GM12878 (cell line): ENCODE data around the gene DHPS. TPM values are rescaled to one million over a fixed set of nuclear protein-coding genes. Genes with fewer than 3 reads are reported as not detected.
"Not testable (repeated sequence)": the region's sequence is repeated elsewhere in the genome, so short reads cannot be mapped to it uniquely, and the experiment has no call there.

ENCODE experiments used
- ATAC-seq: fragments of 200-7000 bp; cut with Tn5 transposase; 3 replicates; pipeline ENCODE4 v1.9.1; 2020; ENCODE audit warnings: mild to moderate bottlenecking, moderate library complexity
- BruUV-seq: library from RNA; stranded (reverse); fragments of 400-500 nt; replicated peaks from 2 replicates; lab custom pipeline; 2021; lab: Mats Ljungman, UMichigan
- CTCF ChIA-PET: fragments of 300-600 bp; sonication (Branson Sonifier 250); formaldehyde crosslinking; extraction: SDS; loops from one replicate; lab custom pipeline; 2021; ENCODE audit warnings: inconsistent platforms; lab: Yijun Ruan, JAX
- POLR2A ChIA-PET: fragments of 350-600 bp; formaldehyde crosslinking; extraction: SDS; loops from one replicate; lab custom pipeline; 2021; ENCODE audit warnings: inconsistent platforms; lab: Charles Lee
- RAD21 ChIA-PET: fragments of 300-600 bp; sonication (Branson Sonifier 250); formaldehyde crosslinking; loops from one replicate; lab custom pipeline; 2023; ENCODE audit warnings: antibody characterized with exemption; ENCODE audit not compliant: unreplicated experiment; lab: Charles Lee
- SMC1A ChIA-PET: fragments of 300-600 bp; sonication (Branson Sonifier 250); formaldehyde crosslinking; loops from one replicate; lab custom pipeline; 2023; ENCODE audit not compliant: unreplicated experiment, uncharacterized antibody; lab: Charles Lee
- DNase-seq: peaks from one replicate; pipeline ENCODE4 v3.0.0-alpha.2; 2011; ENCODE audit warnings: low read depth, low spot score
- FAIRE-seq: peaks from 3 replicates; lab custom pipeline; 2011; peaks lifted over from hg19 to GRCh38; lab: Jason Lieb, UNC
- H2AFZ ChIP-seq: 2 replicates; pipeline ENCODE4 v1.6.0; 2011; ENCODE audit warnings: low read depth, low read length, control low read depth; ENCODE audit not compliant: control insufficient read depth
- H3K27ac ChIP-seq: 2 replicates; pipeline ENCODE4 v1.5.1; 2011; ENCODE audit warnings: control low read depth; ENCODE audit not compliant: control insufficient read depth, insufficient read depth
- H3K27me3 ChIP-seq, 2 experiments: replicated peaks in 1 of 2; 2 replicates each; pipeline versions ENCODE4 v1.6.0 to v1.6.1; 2011; ENCODE audit warnings: low read length in 1 of 2; ENCODE audit not compliant: control insufficient read depth in 2 of 2, insufficient read depth in 2 of 2
- H3K36me3 ChIP-seq, 2 experiments: 2 replicates each; pipeline ENCODE4 v1.5.1; 2011; ENCODE audit warnings: low read length in 1 of 2; ENCODE audit not compliant: control insufficient read depth in 2 of 2, insufficient read depth in 2 of 2
- H3K4me1 ChIP-seq: 2 replicates; pipeline ENCODE4 v1.6.1; 2011; ENCODE audit warnings: mild to moderate bottlenecking, low read length, moderate library complexity, mixed read lengths; ENCODE audit not compliant: control insufficient read depth, insufficient read depth
- H3K4me2 ChIP-seq: 2 replicates; pipeline ENCODE4 v1.6.0; 2011; ENCODE audit warnings: control low read depth; ENCODE audit not compliant: control insufficient read depth, insufficient read depth
- H3K4me3 ChIP-seq: fragments of 200-600 bp; sonication (generic); 2 replicates; pipeline ENCODE4 v1.5.1; 2016
- H3K79me2 ChIP-seq: 2 replicates; pipeline ENCODE4 v1.6.0; 2011; ENCODE audit warnings: low read length; ENCODE audit not compliant: control insufficient read depth, insufficient read depth
- H3K9ac ChIP-seq: 2 replicates; pipeline ENCODE4 v1.8.0; 2011; ENCODE audit warnings: low read length, control low read depth, mixed read lengths; ENCODE audit not compliant: control insufficient read depth, insufficient read depth
- H3K9me3 ChIP-seq: replicated peaks from 3 replicates; pipeline ENCODE4 v1.5.1; 2011; ENCODE audit warnings: mild to moderate bottlenecking, low read length; ENCODE audit not compliant: control insufficient read depth, insufficient read depth
- H4K20me1 ChIP-seq: 2 replicates; pipeline ENCODE4 v1.6.0; 2011; ENCODE audit not compliant: control insufficient read depth, insufficient read depth
- BCL11A ChIP-seq: IDR thresholded peaks from 2 replicates; pipeline ENCODE4 v1.6.1; 2011; ENCODE audit warnings: low read depth, low read length
- BMI1 ChIP-seq: fragments of 450-650 bp; IDR thresholded peaks from 2 replicates; pipeline ENCODE4 v1.6.1; 2016; ENCODE audit warnings: mild to moderate bottlenecking, moderate library complexity, borderline replicate concordance
- CHD4 ChIP-seq: fragments of 200-600 bp; sonication (generic); IDR thresholded peaks from 2 replicates; pipeline ENCODE4 v1.6.1; 2016; ENCODE audit warnings: mild to moderate bottlenecking
- CREB1 ChIP-seq: IDR thresholded peaks from 2 replicates; pipeline ENCODE4 v1.6.1; 2012; ENCODE audit warnings: low read depth, mild to moderate bottlenecking, inconsistent platforms
- DPF2 ChIP-seq: fragments of 450-650 bp; IDR thresholded peaks from 2 replicates; pipeline ENCODE4 v1.6.1; 2017; ENCODE audit warnings: mild to moderate bottlenecking
- MXI1 ChIP-seq: fragments of 150-350 bp; IDR thresholded peaks from 2 replicates; pipeline ENCODE4 v1.6.1; 2011; ENCODE audit warnings: low read depth, mild to moderate bottlenecking, inconsistent platforms, low read length, improper control_type of control experiment
- POLR2AphosphoS5 ChIP-seq: IDR thresholded peaks from 2 replicates; pipeline ENCODE4 v1.6.1; 2011; ENCODE audit warnings: mild to moderate bottlenecking, low read length, inconsistent platforms
- POU2F2 ChIP-seq: IDR thresholded peaks from 3 replicates; pipeline ENCODE4 v1.6.1; 2011; ENCODE audit warnings: low read depth, mild to moderate bottlenecking, low read length, borderline replicate concordance
- RELA ChIP-seq: fragments of 450-650 bp; IDR thresholded peaks from 2 replicates; pipeline ENCODE4 v1.8.0; 2014; ENCODE audit warnings: borderline replicate concordance; ENCODE audit not compliant: partially characterized antibody
- SPI1 ChIP-seq: IDR thresholded peaks from 2 replicates; pipeline ENCODE4 v1.6.1; 2011; ENCODE audit warnings: low read depth, mild to moderate bottlenecking, low read length, moderate library complexity, borderline replicate concordance; ENCODE audit not compliant: insufficient read depth
- SUZ12 ChIP-seq: fragments of 200-600 bp; sonication (generic); IDR thresholded peaks from one replicate; pipeline ENCODE4 v1.6.1; 2018; ENCODE audit warnings: antibody characterized with exemption, mild to moderate bottlenecking; ENCODE audit not compliant: unreplicated experiment
- WRNIP1 ChIP-seq: IDR thresholded peaks from 2 replicates; pipeline ENCODE4 v1.6.1; 2011; ENCODE audit warnings: low read depth, low read length, improper control_type of control experiment, borderline replicate concordance
- ZNF274 ChIP-seq: IDR thresholded peaks from one replicate; pipeline ENCODE4 v1.8.0; 2011; ENCODE audit not compliant: insufficient read length, insufficient read depth
- WGBS: methylation state at CpG from one replicate; pipeline ENCODE4 v1.1.6; 2016; ENCODE audit warnings: low lambda C conversion rate; ENCODE audit not compliant: insufficient replicate concordance, insufficient coverage; ENCODE audit errors: missing lambda C conversion rate; 5-methylcytosine and 5-hydroxymethylcytosine counted together
- in situ Hi-C: fragments of 300-500 bp; cut with MboI; formaldehyde crosslinking; loops from 9 replicates; pipeline ENCODE4 v1.14.3; 2018; ENCODE audit warnings: mixed read lengths
- intact Hi-C: fragments of 100-400 bp; cut with micrococcal nuclease; formaldehyde crosslinking; loops from one replicate; pipeline ENCODE4 v1.14.2; 2022; ENCODE audit not compliant: unreplicated experiment
- polyA plus RNA-seq, 11 experiments: library from polyadenylated mRNA; depleted of rRNA in 4 of 11; unstranded in 6 of 11; stranded (reverse) in 5 of 11; fragments of >200 nt; fragmentation: Nextera tagmentation in 4 of 11; fragmentation: Illumina TruSeq in 1 of 11; extraction: Ambion mirVana in 4 of 11; extraction: Trizol in 1 of 11; gene quantifications; 1 replicate in 1 of 11; 2 replicates in 10 of 11; pipeline versions ENCODE4 v1.2.1 to v1.2.3, GENCODE V29; 2011 to 2016; ENCODE audit warnings: inconsistent platforms in 2 of 11, missing spikeins in 2 of 11, low read depth in 1 of 11
- total RNA-seq, 4 experiments: library from RNA; depleted of rRNA in 3 of 4; stranded (reverse); fragments of >200 nt in 3 of 4; fragmentation: Illumina TruSeq in 1 of 4; extraction: Trizol in 1 of 4; gene quantifications; 2 replicates each; pipeline versions ENCODE4 v1.2.1 to v1.2.3, GENCODE V29; 2013 to 2021
- TF ChIP-seq, protein P1 (sequence below): IDR thresholded peaks from 2 replicates; pipeline ENCODE4 v1.6.1; 2011; ENCODE audit warnings: mild to moderate bottlenecking, low read depth, low read length, moderate library complexity; ENCODE audit not compliant: insufficient replicate concordance
- TF ChIP-seq, protein P2 (sequence below): IDR thresholded peaks from 2 replicates; pipeline ENCODE4 v1.6.1; 2012; ENCODE audit warnings: low read length, inconsistent platforms

DHPS gene
- total and polyA plus RNA-seq, 10 of the 15 experiments (the other 5 are each of a cell fraction or from before 2014, with no cell fraction given): 36.4 to 104 (median 83.4) TPM

DNA sequence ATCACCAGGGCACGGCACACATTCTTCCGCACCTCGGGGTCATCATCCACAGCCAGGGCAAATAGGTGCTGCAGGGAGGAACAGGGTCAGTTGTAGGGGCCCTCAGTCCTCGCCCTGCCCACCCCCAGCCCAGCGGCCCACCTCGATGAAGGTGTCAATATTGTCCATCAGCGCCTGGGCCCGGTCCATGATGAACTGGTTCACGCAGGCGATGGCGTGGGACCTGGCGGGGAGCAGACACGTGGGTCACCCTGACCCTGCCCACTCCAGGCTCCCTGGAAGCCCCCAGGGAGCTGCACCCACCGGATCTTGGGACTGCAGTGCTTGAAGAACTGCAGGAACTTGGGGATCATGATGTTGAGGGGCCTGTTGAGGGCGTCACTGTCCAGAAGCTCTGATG, 33.4 kb upstream of the DHPS start:
- ChIA-PET SMC1A (no interaction called here), CTCF (interaction anchor here (2.6 to 3.0 kb wide), 2 partner anchors 40 to 43 kb away, joined by 15 to 27 read pairs; no protein-coding TSS in a partner anchor), POLR2A (no interaction called here), RAD21 (no interaction called here)
- no peaks in the 10 kb centered on the region for H4K20me1 ChIP-seq
- no peak overlapping the region for H3K4me3 ChIP-seq
- H3K4me2 ChIP-seq: no peak overlapping the region
- ATAC-seq (no peak), FAIRE-seq (no peak), DNase-seq (no peak)
- H3K9me3 ChIP-seq: no peaks in the 10 kb centered on the region
- H2AFZ ChIP-seq: no peak overlapping the region
- in situ Hi-C loops (no loop called here), intact Hi-C loops (no loop called here)
- no peak overlapping the region for H3K27ac ChIP-seq
- no peaks in the 10 kb centered on the region for H3K27me3 ChIP-seq
- TF ChIP-seq POLR2AphosphoS5: no peak
- TF ChIP-seq RELA: no peak
- no peak for TF ChIP-seq BMI1
- TF ChIP-seq MXI1: no peak
- TF ChIP-seq DPF2: no peak
- no peak for TF ChIP-seq BCL11A
- no peak for TF ChIP-seq POU2F2
- TF ChIP-seq, protein P1, sequence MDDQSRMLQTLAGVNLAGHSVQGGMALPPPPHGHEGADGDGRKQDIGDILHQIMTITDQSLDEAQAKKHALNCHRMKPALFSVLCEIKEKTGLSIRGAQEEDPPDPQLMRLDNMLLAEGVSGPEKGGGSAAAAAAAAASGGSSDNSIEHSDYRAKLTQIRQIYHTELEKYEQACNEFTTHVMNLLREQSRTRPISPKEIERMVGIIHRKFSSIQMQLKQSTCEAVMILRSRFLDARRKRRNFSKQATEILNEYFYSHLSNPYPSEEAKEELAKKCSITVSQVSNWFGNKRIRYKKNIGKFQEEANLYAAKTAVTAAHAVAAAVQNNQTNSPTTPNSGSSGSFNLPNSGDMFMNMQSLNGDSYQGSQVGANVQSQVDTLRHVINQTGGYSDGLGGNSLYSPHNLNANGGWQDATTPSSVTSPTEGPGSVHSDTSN: no peak
- TF ChIP-seq, protein P2, sequence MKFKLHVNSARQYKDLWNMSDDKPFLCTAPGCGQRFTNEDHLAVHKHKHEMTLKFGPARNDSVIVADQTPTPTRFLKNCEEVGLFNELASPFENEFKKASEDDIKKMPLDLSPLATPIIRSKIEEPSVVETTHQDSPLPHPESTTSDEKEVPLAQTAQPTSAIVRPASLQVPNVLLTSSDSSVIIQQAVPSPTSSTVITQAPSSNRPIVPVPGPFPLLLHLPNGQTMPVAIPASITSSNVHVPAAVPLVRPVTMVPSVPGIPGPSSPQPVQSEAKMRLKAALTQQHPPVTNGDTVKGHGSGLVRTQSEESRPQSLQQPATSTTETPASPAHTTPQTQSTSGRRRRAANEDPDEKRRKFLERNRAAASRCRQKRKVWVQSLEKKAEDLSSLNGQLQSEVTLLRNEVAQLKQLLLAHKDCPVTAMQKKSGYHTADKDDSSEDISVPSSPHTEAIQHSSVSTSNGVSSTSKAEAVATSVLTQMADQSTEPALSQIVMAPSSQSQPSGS: no peak
- no peak for TF ChIP-seq CREB1
- no peak for TF ChIP-seq ZNF274
- no peak for TF ChIP-seq SUZ12
- no peak for TF ChIP-seq WRNIP1
- no peak for TF ChIP-seq SPI1
- TF ChIP-seq CHD4: no peak
- peaks cover 18% of the 10 kb centered on the region for H3K79me2 ChIP-seq
- H3K9ac ChIP-seq: no peak overlapping the region
- H3K36me3 ChIP-seq: peaks cover 24 to 39% of the 10 kb centered on the region in 2 experiments
- no peaks in the 10 kb centered on the region for H3K4me1 ChIP-seq
- no TSS peak for BruUV-seq
- WGBS: 99% methylated on average over 15 of the region's 15 CpGs

DNA sequence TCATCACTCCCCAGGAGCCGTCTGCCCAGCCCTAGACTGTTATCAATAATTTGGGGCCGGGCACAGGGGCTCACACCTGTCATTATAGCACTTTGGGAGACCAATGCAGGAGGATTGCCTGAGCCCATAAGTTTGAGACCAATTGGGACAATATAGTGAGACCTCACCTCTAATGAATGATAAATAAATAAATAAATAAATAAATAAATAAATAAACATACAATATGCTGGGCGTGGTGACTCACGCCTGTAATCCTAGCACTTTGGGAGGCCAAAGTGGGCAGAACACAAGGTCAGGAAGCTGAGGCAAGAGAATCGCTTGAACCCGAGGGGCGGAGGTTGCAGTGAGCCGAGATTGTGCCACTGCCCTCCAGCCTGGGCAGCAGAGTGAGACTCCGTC, 31.6 kb upstream of the DHPS start:
- H3K36me3 ChIP-seq: peaks cover 26 to 31% of the 10 kb centered on the region in 2 experiments
- BruUV-seq, H3K9ac ChIP-seq, H3K4me1 ChIP-seq, POLR2A ChIA-PET, H3K4me2 ChIP-seq, H3K4me3 ChIP-seq, H4K20me1 ChIP-seq, ATAC-seq, H3K27me3 ChIP-seq, H3K27ac ChIP-seq, in situ Hi-C loops, intact Hi-C loops, H3K79me2 ChIP-seq, DNase-seq, SMC1A ChIA-PET, FAIRE-seq, H2AFZ ChIP-seq, H3K9me3 ChIP-seq: not testable (repeated sequence)
- ChIA-PET RAD21 (interaction anchor here (0.9 kb wide), 1 partner anchor 11 kb away, joined by 3 read pairs; the partner anchor contains the start of gene TNPO2), CTCF (interaction anchor here (0.7 to 1.1 kb wide), 2 partner anchors 45 to 218 kb away, joined by 3 to 4 read pairs; no protein-coding TSS in a partner anchor)
- WGBS: 97% methylated on average over 9 of the region's 9 CpGs
